ENCODE measurements around the gene FMN2.

The FMN2 gene

GRCh38 chr1:240349695-240350094, 258.0 kb downstream of the FMN2 start:
- no peak for DNase-seq (ENCODE audit: low read depth in 1 of 2, low spot score in 1 of 2)

GRCh38 chr1:240350910-240351331, 259.2 kb downstream of the FMN2 start:
- no peak for DNase-seq (ENCODE audit: low read depth in 1 of 2, low spot score in 1 of 2)

GRCh38 chr1:240351690-240352089, 260.0 kb downstream of the FMN2 start:
- DNase-seq (ENCODE audit: low read depth in 1 of 2, low spot score in 1 of 2) = no peak

GRCh38 chr1:240352769-240353168, 261.1 kb downstream of the FMN2 start:
- DNase-seq (ENCODE audit: low read depth in 1 of 2, low spot score in 1 of 2) = no peak

GRCh38 chr1:240356568-240356967, 264.9 kb downstream of the FMN2 start:
- DNase-seq (ENCODE audit: low read depth in 1 of 2, low spot score in 1 of 2) = no peak

GRCh38 chr1:240362046-240362445, 270.4 kb downstream of the FMN2 start:
- DNase-seq (ENCODE audit: low read depth in 1 of 2, low spot score in 1 of 2) = no peak

GRCh38 chr1:240362826-240363225, 271.1 kb downstream of the FMN2 start:
- no peak for DNase-seq (ENCODE audit: low read depth in 1 of 2, low spot score in 1 of 2)

GRCh38 chr1:240363315-240363714, 271.6 kb downstream of the FMN2 start:
- DNase-seq (ENCODE audit: low read depth in 1 of 2, low spot score in 1 of 2) = no peak

- DNase-seq (ENCODE audit: low read depth in 1 of 2, low spot score in 1 of 2) = no peak
Observed at GRCh38 chr1:240363914-240364313, 272.2 kb downstream of the FMN2 start.

- DNase-seq (ENCODE audit: low read depth in 1 of 2, low spot score in 1 of 2) = no peak
Observed at GRCh38 chr1:240366636-240367035, 275.0 kb downstream of the FMN2 start.

- DNase-seq (ENCODE audit: low read depth in 1 of 2, low spot score in 1 of 2) = no peak
Observed at GRCh38 chr1:240385551-240385950, 293.9 kb downstream of the FMN2 start.

GRCh38 chr1:240385985-240386978, 294.6 kb downstream of the FMN2 start:
- no peak for DNase-seq (ENCODE audit: low read depth in 1 of 2, low spot score in 1 of 2)

- no peak for DNase-seq (ENCODE audit: low read depth in 1 of 2, low spot score in 1 of 2)
Observed at GRCh38 chr1:240387051-240387450, 295.4 kb downstream of the FMN2 start.

GRCh38 chr1:240391660-240392260, 300.1 kb downstream of the FMN2 start:
- DNase-seq (ENCODE audit: low read depth in 1 of 2, low spot score in 1 of 2) = no peak

GRCh38 chr1:240394353-240394752, 302.7 kb downstream of the FMN2 start:
- no peak for DNase-seq (ENCODE audit: low read depth in 1 of 2, low spot score in 1 of 2)

GRCh38 chr1:240395336-240395735, 303.7 kb downstream of the FMN2 start:
- no peak for DNase-seq (ENCODE audit: low read depth in 1 of 2, low spot score in 1 of 2)

- no peak for DNase-seq (ENCODE audit: low read depth in 1 of 2, low spot score in 1 of 2)
Observed at GRCh38 chr1:240399381-240399780, 307.7 kb downstream of the FMN2 start.

GRCh38 chr1:240401731-240402130, 310.0 kb downstream of the FMN2 start:
- no peak for DNase-seq (ENCODE audit: low read depth in 1 of 2, low spot score in 1 of 2)

GRCh38 chr1:240402326-240402725, 310.6 kb downstream of the FMN2 start:
- DNase-seq (ENCODE audit: low read depth in 1 of 2, low spot score in 1 of 2) = no peak

GRCh38 chr1:240404286-240404685, 312.6 kb downstream of the FMN2 start:
- DNase-seq (ENCODE audit: low read depth in 1 of 2, low spot score in 1 of 2) = no peak

- DNase-seq (ENCODE audit: low read depth in 1 of 2, low spot score in 1 of 2) = no peak
Observed at GRCh38 chr1:240405751-240406150, 314.1 kb downstream of the FMN2 start.

GRCh38 chr1:240407407-240407806, 315.7 kb downstream of the FMN2 start:
- no peak for DNase-seq (ENCODE audit: low read depth in 1 of 2, low spot score in 1 of 2)

All from activated CD4-positive, alpha-beta T cell treated with anti-CD3 and anti-CD28 coated beads, Interleukin-2, amount 50 U/mL, for 24 hours (primary cell).